Measurements from ENCODE around the gene ZNF346.
A peak's percentile ranks its signal among the peaks of the same experiment; 100 is the strongest.

The ZNF346 gene

DNA sequence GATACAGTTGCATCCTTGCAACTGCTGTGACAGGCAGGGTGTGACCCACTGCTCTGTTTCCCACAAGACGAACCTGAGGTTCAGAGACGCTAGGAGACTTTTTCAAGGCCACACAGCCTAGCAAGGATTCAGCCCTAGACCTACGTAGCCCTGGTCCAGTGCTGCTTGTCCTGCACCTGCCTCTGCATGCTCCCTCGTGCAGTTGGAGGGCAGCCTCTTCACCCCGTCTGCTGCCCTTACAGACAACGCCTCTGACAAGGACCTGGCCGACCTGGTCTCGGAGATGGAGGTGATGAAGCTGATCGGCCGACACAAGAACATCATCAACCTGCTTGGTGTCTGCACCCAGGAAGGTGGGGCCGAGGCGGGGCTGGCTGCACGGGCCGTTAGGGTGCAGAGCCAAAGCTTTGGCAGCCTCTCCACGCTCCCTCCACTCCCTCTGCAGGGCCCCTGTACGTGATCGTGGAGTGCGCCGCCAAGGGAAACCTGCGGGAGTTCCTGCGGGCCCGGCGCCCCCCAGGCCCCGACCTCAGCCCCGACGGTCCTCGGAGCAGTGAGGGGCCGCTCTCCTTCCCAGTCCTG, 72.7 kb downstream of the ZNF346 start:
- DNase-seq: no peak

DNA sequence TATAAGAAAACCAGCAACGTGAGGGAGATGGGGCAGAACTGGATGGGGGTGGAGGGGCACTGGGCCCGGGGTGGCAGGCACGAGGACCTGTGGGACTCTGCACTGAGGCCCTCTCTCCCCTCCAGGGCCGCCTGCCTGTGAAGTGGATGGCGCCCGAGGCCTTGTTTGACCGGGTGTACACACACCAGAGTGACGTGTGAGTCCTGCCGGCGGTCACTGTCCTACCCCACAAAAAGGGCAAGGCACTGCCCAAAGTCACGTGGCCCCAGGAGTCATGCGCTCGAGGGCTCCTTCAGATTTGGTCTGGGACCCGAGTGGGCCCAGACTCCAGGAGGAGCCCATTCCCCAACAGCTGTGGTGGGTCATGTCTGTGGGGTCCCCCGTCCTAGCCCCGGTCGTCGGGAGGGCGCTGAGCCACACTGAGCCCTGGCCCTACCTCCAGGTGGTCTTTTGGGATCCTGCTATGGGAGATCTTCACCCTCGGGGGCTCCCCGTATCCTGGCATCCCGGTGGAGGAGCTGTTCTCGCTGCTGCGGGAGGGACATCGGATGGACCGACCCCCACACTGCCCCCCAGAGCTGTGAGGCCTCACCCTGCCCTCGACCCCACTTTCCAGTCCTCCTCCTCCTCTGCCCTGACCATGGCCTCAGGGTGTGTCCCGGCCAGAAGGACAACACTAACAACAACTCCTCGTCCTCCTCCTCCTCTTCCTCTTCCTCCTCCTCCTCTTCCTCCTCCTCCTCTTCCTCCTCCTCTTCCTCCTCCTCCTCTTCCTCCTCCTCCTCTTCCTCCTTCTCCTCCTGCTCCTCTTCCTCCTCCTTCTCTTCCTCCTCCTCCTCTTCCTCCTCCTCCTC, 73.9 kb downstream of the ZNF346 start:
- DNase-seq: no peak

DNA sequence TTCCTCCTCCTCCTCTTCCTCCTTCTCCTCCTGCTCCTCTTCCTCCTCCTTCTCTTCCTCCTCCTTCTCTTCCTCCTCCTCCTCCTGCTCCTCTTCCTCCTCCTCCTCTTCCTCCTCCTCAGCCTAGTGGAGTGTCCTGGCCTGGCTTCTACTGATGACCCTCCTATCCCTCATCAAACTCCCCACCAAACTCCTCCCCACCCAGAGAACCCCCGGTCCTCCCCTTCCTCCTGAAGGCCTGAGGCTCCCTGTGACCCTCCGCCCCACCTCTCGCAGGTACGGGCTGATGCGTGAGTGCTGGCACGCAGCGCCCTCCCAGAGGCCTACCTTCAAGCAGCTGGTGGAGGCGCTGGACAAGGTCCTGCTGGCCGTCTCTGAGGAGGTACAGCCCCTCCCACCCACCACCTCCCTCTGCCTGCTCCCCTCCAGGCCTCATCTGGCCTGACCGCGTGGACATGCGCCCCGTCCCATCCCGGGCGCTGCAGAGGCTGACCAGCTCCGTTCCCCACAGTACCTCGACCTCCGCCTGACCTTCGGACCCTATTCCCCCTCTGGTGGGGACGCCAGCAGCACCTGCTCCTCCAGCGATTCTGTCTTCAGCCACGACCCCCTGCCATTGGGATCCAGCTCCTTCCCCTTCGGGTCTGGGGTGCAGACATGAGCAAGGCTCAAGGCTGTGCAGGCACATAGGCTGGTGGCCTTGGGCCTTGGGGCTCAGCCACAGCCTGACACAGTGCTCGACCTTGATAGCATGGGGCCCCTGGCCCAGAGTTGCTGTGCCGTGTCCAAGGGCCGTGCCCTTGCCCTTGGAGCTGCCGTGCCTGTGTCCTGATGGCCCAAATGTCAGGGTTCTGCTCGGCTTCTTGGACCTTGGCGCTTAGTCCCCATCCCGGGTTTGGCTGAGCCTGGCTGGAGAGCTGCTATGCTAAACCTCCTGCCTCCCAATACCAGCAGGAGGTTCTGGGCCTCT, 74.8 kb downstream of the ZNF346 start:
- no peak for DNase-seq

DNA sequence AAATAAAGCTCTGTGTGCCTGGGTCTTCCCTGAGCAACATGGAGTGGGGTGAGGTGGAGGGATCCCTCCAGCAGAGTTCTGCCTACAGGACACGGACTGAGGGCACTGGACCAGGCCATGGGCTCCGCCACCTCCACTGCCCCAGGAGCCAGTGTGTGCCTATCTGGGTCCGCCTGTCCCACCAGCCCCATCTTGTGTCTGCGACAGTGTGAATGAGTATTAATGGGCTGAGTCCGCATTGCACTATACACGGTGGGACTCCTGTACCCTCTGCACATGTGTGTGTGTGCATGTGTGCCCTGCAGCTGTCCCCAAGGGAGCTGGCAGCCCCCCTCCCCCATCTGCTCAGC, 75.6 kb downstream of the ZNF346 start:
- no peak for DNase-seq

DNA sequence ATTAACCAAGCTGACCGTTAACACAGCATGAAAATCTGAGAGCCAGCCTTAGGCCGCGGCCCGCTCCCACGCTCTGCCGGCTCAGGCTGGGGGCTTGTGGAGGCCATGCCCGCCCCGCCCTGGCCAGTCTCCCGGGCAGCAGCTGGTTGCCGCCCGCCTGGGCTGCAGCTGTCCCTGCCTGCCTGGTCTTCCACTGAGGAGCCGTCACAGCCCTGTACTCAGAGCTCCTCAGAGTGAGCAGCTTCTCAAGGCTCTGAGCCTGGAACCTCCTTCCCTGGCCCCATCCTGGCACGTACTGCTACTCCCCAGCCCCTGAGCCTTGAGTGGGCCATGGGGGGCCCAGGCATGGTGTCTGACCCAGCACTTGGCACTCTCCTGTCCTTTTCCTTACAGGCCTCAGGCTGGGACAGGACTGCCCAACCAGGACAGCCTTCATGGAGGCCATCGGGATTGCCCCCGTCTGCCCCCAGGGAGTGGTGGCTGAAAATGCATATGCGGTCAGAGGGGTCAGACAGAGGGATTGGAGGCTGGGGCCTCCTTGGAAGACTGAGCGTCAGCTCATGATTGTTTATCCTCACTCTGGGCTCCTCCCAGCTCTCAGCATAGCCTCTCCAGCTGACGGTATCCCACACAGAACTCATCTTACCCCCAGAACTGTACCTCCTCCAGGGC, 76.1 kb downstream of the ZNF346 start:
- DNase-seq: no peak

DNA sequence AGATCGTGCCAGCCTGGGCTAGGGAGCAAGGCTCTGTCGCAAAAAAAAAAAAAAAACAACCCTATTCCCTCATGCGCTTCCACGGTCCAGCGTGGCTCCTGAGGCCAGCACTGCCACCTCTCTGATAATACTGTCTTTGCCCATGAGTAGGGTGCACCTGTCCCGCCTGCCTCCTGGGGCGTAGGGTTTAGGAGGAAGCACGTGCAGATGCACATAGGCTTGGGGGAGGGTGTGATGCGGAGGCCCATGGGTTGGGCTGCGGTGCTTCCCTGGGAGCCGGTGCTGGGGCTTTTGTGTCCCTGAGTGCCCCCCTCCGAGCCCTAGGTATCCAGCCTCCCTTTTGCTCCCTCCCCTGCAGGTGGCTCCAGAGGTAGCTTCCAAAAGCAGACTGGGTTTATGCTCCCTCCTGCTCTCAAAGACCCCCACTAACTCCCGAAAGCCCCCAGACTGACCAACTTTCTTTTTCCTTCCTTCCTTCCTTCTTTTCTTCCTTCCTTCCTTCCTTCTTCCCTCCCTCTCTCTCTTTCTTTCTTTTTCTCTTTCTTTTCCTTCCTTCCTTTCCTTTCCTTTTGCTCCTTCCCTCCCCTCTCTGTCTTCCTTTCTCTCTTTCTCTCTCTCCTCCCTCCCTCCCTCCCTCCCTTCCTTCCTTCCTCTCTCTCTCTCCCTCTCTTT, 77.1 kb downstream of the ZNF346 start:
- DNase-seq: no peak

DNA sequence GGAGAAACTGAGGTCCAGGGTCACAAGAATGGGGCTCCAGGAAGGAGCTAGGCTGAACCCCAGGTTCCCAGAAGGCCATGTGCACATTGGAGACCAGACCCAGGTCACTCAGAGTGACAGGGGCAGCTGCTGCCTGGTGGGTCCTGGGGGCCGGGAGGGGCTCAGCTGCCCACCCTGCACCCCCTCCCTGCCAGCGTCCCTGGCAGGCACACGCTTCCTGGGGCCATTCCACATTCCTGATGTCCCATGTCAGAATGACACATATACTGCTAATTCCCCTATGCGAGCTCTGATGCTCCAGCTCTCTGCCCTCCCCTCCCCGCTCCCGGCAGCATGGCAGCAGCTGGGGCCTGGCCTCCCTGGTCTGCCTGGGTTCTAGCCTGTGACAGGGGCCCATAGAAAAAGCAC, 78.2 kb downstream of the ZNF346 start:
- no peak for DNase-seq

DNA sequence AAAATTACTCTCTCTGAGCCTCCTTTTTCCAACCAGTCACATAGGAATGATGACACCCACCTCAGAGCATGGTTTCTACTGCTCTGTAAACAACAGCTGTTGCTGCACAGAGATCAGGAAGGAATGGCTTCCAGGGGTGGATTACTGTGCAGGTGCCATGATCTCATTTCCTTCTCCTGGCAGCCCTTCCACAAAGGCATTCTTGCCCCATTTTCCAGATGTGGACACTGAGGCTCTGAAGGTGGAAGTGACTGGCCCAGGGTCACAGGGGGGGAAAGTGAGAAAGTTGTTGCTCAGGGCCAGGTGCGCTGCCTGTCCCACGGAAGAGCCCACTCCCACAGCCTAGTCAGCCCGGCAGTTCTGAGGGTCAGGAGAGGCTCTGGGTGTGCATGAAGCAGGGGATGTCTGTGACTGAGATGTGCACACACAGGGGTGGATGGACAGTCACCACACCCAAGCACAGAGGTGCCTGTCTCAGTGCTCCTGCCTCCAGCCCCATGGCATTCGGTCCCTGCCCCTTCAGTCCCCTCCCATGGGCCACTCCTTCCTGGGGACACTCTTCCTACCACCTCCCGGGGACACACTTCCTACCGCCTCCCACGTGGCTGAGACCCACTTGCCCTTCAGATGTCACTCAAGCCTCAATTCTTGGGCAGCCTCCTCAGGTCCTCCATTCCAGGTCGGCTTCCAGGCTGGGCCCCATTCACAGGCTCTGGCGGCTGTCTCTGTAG, 81.2 kb downstream of the ZNF346 start:
- no peak for DNase-seq

DNA sequence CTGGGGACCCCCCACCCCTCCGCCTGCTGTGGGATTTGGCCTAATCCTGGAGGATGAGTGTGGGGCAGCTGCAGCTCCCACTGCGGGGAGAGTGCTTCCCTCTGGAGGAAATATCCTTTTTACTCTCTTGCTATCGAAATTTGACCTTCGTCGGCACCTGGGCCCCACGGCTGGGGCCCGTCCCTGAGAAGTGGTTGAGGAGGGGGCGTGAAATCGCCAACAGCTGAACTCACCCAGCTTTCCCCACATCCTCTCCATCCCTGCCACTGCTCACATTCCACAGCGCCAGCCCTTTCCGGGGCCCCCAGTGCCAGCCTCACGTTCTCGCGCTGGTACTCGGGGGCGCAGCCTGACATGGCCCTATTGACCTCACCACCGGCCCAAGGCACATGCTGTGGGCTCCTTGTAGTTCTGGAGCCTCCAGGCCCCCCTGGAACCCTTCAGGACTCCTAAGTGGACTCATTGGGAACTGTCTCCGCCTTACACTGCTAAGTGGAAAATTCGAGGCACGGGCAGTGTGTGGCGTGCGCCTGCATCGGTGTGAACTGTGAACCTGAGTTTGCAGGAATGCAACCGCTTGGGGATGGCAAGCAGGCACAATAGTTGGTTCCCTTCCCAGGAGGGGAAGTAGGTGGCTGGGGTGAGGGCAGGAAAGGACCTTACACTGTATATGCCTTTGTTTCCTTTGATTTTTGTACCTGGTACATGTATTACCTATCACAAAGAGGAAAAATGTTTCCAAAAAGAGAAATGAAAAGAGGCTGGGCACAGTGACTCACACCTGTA, 83.4 kb downstream of the ZNF346 start:
- DNase-seq: no peak

DNA sequence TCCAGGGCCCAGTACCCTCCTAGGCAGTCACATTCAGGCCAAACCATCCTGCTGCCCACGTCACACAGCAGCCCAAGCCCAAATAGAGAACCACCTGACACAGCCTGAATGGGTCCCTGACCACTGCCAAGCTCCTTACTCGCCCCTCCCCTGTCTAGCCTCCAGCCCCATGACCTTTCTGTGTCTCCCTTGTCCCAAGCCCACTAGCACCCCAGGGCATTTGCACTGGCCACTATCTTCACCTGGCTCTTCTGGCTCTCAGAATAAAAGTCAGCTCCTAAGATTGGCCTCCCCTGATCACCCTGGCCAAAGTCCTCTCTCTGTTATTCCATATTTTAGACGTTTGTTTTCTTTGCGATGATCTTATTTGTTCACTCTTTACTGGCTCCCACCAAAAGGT, 84.7 kb downstream of the ZNF346 start:
- DNase-seq: no peak

DNA sequence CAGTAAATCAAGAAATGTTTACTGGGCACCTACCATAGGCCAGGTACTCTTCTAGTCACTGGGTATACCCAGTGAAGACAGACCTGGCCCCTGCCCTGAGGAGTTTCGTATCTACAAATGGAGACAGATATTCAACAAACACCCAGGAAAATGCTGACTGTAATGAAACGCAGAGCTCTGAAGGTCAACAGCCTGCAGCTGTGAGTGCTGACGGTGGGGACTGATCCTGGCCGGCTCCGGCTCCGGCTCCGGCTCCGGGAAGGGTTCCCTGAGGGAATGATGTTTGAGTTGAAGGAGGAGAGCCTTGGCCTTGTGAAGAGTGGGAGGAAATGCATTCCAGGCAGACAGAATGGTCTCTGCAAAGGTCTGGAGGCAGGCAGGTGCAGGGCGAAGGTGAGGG, 87.3 kb downstream of the ZNF346 start:
- no peak for DNase-seq

DNA sequence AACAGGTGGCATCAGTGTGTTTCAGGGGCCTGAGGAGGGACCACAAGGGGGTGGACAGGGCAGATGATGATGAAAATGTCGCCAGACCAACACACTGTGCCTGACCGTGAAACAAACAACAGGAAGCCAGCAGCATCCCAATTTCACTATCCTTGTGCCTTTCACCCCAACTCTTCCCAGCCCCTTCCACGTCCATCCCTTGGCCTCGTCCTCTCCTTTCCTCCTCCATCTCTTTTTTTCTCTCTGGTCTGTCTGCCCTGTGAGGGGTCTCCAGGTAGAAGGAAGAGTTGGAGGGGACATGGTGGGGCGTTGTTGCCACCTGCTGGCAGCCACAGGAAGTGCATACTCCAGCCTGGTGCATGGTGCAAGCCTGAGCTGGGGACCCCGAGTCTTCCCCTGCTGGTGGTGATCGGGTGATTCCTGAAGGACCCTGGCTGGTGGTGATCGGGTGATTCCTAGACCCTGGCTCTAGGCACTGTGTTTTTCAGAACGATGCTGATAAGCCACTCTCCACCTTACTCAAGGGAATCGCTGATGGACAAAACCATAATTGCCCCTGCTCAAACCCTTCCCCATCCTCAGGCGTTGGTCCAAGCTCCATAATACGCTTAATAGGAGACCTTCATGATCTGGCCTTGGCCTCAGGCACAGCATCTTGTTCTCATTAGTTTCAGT, 89.4 kb downstream of the ZNF346 start:
- DNase-seq: peak; percentile 43

DNA sequence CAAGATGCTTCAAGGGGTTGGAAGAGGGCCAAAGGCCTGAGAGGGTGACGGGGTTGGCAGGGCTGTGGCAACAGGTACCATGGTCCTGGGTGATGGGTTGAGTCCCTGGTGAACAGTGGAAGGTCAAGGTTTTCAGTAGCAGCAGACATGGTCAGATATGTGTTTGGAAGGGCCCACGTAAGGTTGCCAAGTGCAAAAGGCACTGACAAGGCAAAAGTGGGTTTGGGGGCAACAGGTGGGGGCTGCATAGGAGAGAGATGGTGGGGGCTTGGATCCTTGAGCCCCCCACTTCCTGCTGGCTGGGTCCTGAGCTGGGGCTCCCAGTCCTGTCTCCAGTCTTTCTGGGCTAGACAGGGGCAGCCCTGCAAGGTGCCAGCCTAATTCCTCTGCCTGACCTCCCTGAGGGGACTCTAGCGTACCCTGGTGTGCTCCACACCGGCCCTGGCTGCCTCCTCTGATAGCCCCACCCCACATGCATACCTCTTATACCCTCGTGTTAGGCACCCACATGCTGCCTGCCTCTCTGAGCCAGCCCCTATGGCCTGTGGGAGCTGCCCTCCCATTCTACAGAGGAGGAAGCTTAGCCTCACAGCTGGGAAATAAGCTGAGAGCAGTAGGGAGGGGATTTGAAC, 90.2 kb downstream of the ZNF346 start:
- no peak for DNase-seq

DNA sequence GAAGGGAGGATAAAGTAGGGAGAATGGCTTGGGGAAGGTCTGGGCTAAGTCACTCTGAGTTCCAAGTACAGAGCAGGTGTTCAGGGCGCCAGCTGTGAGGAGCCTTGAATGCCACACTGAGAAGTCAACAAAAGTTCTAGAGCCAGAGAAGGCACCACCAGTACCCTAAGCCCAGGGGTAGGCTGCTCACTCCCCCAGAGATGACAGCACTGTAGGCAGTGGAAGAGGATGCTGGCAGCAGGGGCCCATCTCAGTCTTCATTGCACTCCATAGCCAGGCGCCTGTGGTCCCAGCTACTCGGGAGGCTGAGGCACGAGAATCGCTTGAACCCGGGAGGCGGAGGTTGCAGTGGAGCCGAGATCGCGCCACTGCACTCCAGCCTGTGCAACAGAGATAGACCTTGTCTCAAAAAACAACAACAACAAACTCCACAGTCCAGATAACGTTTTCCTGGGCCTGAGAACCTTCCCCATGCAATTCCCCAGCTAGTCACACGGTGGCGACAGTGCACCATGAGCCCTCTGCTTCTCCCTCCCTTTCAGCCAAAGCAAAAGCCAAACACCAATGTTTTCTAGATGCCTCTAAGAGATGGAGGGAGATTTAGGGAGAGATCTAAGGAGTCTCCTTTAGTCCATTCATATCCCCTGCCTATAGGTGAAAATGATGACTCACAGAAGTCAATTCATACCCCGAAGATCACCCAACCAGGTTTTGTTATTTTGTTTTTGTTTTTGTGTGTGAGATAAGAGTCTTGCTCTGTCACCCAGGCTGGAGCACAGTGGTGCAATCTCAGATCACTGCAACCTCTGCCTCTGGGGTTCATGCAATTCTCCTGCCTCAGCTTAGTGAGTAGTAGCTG, 91.3 kb downstream of the ZNF346 start:
- DNase-seq: peak; percentile 75

DNA sequence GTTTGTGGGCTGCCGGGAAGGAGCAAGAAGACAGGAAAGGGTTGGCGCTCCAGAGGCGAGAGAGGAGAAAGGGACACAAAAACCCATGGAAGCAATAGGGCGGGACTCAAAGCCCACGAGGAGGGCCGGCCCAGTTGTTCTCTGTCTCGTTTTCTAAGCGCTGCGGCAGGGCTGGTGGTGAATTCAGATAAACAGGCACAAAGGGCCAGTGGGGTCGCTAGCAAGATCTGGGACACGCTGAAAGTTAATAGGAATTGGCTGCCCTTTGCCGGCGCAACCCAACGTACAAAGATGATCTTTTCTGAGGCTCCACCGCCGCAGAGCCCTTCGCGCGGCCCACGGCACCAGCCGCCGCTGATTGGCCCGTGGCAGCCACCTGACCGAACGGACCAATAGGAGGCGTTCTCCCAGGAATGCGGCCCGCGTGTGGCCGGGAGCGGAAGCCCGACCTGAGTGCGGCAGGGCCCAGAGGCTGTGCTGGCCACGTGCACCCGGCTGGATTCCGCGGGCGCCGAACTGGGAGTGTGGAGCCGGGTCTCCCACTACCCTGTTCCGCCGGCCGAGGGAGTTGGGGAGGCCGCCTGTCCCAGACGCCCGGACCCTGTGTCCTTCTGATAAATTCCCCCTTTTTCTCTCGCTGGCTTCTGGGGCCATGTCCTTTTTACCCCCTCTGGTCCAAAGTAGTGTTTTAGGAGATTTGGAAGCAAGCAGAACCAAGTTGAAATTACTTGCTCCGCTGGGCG, 94.3 kb downstream of the ZNF346 start:
- DNase-seq: peak; percentile 73

DNA sequence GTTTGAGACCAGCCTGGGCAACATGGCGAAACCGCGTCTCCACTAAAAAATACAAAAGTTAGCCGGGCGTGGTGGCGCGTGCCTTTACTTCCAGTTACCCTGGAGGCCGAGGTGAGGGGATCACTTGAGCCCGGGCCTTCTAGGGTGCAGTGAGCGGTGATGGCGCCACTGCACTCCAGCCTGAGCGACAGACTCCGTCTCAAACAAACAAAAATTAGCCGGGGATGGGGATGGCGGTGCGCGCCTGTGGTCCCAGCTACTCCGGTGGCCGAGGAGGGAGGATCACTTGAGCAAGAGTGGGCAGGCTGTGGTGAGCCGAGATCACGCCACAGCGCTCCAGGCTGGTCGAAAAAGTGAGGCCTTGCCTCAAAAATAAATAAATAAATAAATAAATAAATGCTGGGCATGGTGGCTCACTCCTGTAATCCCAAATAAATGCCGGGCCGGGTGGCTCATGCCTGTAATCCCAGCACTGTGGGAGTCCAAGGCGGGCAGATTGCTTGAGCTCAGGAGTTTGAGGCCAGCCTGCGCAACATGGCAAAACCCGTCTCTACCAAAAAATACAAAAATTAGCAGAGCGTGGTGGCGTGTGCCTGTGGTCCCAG, 95.0 kb downstream of the ZNF346 start:
- DNase-seq: no peak

DNA sequence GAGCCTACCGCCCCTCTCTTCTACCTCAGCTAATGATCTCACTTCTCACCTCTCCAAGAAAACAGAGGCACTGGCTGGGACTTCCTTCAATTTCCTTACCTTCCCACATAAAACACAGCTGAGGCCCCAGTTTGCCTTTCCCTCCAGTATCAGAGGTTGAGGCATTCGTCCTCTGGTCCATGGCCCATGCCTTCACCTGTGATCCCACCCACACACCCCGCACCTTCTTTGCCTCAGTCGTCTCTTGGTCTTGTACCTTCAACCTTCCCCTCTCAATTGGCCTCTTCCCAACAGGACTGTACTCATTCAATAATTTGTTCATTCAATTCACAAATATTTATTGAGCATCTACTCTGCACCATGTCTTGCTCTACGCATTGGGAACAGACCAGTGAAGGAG, 100.1 kb downstream of the ZNF346 start:
- DNase-seq: no peak
